NCI-H526 treated with DMSO at 0.1 percent for 48 hours (cell line): Measurements from ENCODE around the gene SNX32.

Experiments used
- DNase-seq: peaks from one replicate; lab custom pipeline; 2025; lab: John Stamatoyannopoulos, UW

SNX32 gene

GRCh38 chr11:65857500-65857852 lies 23.7 kb downstream of the SNX32 start:
- DNase-seq = no peak

GRCh38 chr11:65857853-65858680 lies 24.3 kb downstream of the SNX32 start, which contains the start of gene CFL1:
CFL1 (minus strand) TSS chr11:65858180; CDS start chr11:65858099, 81 bp downstream.
- DNase-seq = peak; percentile 97

GRCh38 chr11:65858681-65859087 lies 24.9 kb downstream of the SNX32 start:
- no peak for DNase-seq

GRCh38 chr11:65859095-65859811 lies 25.5 kb downstream of the SNX32 start:
- DNase-seq = peak; percentile 97

GRCh38 chr11:65859812-65860277 lies 26.1 kb downstream of the SNX32 start:
- DNase-seq = no peak

- DNase-seq = peak; percentile 95
Observed at GRCh38 chr11:65860278-65861164, 26.8 kb downstream of the SNX32 start, which contains the start of gene MUS81. MUS81 (plus strand) TSS chr11:65860433; CDS start chr11:65860754, 321 bp downstream.

- no peak for DNase-seq
Observed at GRCh38 chr11:65861165-65861505, 27.4 kb downstream of the SNX32 start.

GRCh38 chr11:65861533-65862183 lies 27.9 kb downstream of the SNX32 start:
- DNase-seq = no peak

GRCh38 chr11:65862191-65862735 lies 28.5 kb downstream of the SNX32 start:
- no peak for DNase-seq

- DNase-seq = no peak
Observed at GRCh38 chr11:65862941-65863888, 29.5 kb downstream of the SNX32 start.

- no peak for DNase-seq
Observed at GRCh38 chr11:65863889-65864705, 30.3 kb downstream of the SNX32 start.

GRCh38 chr11:65864706-65865471 lies 31.1 kb downstream of the SNX32 start:
- no peak for DNase-seq

- DNase-seq = no peak
Observed at GRCh38 chr11:65865550-65866172, 31.9 kb downstream of the SNX32 start.

GRCh38 chr11:65866509-65867283 lies 32.9 kb downstream of the SNX32 start:
- DNase-seq = no peak

GRCh38 chr11:65867284-65868071 lies 33.7 kb downstream of the SNX32 start:
- no peak for DNase-seq

GRCh38 chr11:65868076-65868667 lies 34.4 kb downstream of the SNX32 start:
- DNase-seq = no peak
